Mesothelial cell of epicardium (in vitro differentiated cells): Measurements from ENCODE around the gene MUC4. TPM values are rescaled to one million over a fixed set of nuclear protein-coding genes. Genes with fewer than 3 reads are reported as not detected.
"Not testable (repeated sequence)": the region's sequence is repeated elsewhere in the genome, so short reads cannot be mapped to it uniquely, and the experiment has no call there.

Experiments used
- DNase-seq, 2 experiments: peaks; one replicate each; pipeline ENCODE4 v3.0.0; 2021; ENCODE audit warnings: low spot score in 2 of 2; ENCODE audit not compliant: unreplicated experiment in 2 of 2
- H3K27ac Mint-ChIP-seq: 2 replicates; pipeline ENCODE4 v1.8.0; 2021; ENCODE audit warnings: mixed read lengths
- H3K27me3 Mint-ChIP-seq: 2 replicates; pipeline ENCODE4 v1.8.0; 2021; ENCODE audit warnings: low read depth, mixed read lengths
- H3K36me3 Mint-ChIP-seq: 2 replicates; pipeline ENCODE4 v1.8.0; 2021; ENCODE audit warnings: mixed read lengths
- H3K4me1 Mint-ChIP-seq: 2 replicates; pipeline ENCODE4 v1.8.0; 2021; ENCODE audit warnings: mixed read lengths
- H3K4me3 Mint-ChIP-seq: 2 replicates; pipeline ENCODE4 v1.8.0; 2021; ENCODE audit warnings: mild to moderate bottlenecking, moderate library complexity, mixed read lengths
- H3K9me3 Mint-ChIP-seq: 2 replicates; pipeline ENCODE4 v1.8.0; 2021; ENCODE audit warnings: mixed read lengths
- total RNA-seq: library from RNA; stranded (reverse); gene quantifications from 3 replicates; pipeline ENCODE4 v1.2.1, GENCODE V29; 2021
- TF ChIP-seq, protein P1 (sequence below): fragments of 200-600 bp; sonication (generic); IDR thresholded peaks from one replicate; pipeline ENCODE4 v1.5.0; 2021; ENCODE audit warnings: antibody characterized with exemption; ENCODE audit not compliant: unreplicated experiment

Gene MUC4
- total RNA-seq, 1 donor from 2014 or later: 0.96 TPM

DNA sequence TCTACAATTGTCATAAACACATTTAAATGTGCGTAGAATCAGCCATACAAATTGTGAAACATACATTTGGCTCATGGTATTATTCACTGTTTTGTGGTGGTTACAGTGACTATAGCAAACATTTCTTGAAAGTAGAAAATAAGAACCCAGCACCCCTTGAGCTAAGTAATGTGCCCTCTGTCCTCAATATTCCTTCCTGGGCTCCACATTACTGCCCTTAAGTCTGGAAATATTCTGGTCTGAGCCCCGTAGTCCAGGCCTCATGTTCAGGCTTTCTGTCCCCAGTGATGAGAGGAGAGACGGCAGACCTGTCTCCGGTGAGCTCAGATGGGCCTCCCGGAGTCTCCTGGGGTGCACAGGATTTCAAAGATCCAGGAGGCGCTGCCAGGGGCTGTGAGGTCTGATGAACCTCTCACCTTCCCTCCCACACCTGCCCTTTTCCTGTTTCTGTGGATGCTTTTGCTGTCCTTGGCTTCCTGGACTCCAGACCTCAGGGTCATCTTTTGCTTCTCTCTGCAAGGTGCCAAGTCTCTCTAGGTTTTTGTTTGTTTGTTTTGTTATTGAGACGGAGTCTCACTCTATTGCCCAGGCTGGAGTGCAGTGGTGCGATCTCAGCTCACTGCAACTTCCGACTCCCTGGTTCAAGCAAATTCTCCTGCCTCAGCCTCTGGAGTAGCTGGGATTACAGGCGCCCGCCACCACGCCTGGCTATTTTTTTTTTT, 99.8 kb downstream of the MUC4 start:
- TF ChIP-seq, protein P1, sequence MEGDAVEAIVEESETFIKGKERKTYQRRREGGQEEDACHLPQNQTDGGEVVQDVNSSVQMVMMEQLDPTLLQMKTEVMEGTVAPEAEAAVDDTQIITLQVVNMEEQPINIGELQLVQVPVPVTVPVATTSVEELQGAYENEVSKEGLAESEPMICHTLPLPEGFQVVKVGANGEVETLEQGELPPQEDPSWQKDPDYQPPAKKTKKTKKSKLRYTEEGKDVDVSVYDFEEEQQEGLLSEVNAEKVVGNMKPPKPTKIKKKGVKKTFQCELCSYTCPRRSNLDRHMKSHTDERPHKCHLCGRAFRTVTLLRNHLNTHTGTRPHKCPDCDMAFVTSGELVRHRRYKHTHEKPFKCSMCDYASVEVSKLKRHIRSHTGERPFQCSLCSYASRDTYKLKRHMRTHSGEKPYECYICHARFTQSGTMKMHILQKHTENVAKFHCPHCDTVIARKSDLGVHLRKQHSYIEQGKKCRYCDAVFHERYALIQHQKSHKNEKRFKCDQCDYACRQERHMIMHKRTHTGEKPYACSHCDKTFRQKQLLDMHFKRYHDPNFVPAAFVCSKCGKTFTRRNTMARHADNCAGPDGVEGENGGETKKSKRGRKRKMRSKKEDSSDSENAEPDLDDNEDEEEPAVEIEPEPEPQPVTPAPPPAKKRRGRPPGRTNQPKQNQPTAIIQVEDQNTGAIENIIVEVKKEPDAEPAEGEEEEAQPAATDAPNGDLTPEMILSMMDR: no peak
- H3K36me3 Mint-ChIP-seq: peaks cover 27% of the 10 kb centered on the region
- no peak overlapping the region for H3K4me3 Mint-ChIP-seq
- peaks cover 7% of the 10 kb centered on the region for H3K9me3 Mint-ChIP-seq
- DNase-seq: no peak
- H3K4me1 Mint-ChIP-seq: no peaks in the 10 kb centered on the region
- H3K27ac Mint-ChIP-seq: no peak overlapping the region
- H3K27me3 Mint-ChIP-seq: no peaks in the 10 kb centered on the region

- H3K27me3 Mint-ChIP-seq, H3K4me1 Mint-ChIP-seq, DNase-seq, H3K4me3 Mint-ChIP-seq, H3K27ac Mint-ChIP-seq: not testable (repeated sequence)
- peaks cover 10% of the 10 kb centered on the region for H3K9me3 Mint-ChIP-seq
- peaks cover 27% of the 10 kb centered on the region for H3K36me3 Mint-ChIP-seq
These were observed 100.5 kb downstream of the MUC4 start for GRCh38 chr3:195711091-195711812.

DNA sequence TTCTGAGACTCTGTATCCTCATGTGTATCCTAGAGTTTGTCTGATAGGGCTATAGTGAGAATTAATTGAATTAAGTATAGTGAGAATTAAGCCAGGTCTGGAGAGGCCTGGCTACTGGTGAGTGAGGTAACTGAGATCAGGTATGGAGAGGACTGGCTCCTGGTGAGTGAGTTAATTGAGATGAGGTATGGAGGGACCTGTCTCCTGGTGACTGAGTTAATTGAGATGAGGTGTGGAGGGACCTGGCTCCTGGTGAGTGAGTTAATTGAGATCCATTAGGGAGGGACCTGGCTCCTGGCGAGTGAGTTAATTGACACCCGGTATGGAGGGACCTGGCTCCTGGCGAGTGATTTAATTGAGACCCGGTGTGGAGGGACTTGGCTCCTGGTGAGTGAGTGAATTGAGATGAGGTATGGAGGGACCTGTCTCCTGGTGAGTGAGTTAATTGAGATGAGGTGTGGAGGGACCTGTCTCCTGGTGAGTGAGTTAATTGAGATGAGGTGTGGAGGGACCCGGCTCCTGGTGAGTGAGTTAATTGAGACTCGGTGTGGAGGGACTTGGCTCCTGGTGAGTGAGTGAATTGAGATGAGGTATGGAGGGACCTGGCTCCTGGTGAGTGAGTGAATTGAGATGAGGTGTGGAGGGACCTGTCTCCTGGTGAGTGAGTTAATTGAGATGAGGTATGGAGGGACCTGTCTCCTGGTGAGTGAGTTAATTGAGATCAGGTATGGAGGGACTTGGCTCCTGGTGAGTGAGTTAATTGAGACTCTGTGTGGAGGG, 101.4 kb downstream of the MUC4 start:
- not testable (repeated sequence) for H3K27ac Mint-ChIP-seq, H3K4me3 Mint-ChIP-seq, H3K27me3 Mint-ChIP-seq, H3K4me1 Mint-ChIP-seq, DNase-seq
- Mint-ChIP-seq H3K36me3 (peaks cover 23% of the 10 kb centered on the region), H3K9me3 (peaks cover 11% of the 10 kb centered on the region)

DNA sequence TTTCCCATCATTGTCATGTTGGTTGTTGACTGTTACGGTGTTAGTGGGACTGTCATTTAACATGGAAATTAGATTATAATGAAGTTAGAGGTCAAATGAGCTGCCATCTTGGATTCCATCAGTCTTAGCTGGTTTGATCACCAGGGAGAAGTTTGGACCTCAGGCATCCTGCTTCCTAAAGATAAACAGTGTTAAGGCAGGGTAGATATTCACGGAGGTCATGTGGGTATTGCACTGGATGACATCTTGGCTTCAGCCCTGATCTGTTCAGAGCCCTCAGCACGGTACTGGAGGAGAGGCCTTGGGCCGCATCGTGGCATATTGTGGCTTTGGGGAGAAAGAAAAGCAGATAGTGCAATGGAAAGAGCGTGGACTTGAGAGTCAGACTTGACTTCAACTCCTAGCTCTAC, 102.0 kb downstream of the MUC4 start:
- Mint-ChIP-seq H3K27ac (no peak overlapping the region), H3K4me3 (no peak overlapping the region), H3K27me3 (peaks cover 4% of the 10 kb centered on the region), H3K36me3 (peaks cover 16% of the 10 kb centered on the region), H3K9me3 (peaks cover 5% of the 10 kb centered on the region), H3K4me1 (no peaks in the 10 kb centered on the region)
- DNase-seq: no peak
- TF ChIP-seq, protein P1: no peak

DNA sequence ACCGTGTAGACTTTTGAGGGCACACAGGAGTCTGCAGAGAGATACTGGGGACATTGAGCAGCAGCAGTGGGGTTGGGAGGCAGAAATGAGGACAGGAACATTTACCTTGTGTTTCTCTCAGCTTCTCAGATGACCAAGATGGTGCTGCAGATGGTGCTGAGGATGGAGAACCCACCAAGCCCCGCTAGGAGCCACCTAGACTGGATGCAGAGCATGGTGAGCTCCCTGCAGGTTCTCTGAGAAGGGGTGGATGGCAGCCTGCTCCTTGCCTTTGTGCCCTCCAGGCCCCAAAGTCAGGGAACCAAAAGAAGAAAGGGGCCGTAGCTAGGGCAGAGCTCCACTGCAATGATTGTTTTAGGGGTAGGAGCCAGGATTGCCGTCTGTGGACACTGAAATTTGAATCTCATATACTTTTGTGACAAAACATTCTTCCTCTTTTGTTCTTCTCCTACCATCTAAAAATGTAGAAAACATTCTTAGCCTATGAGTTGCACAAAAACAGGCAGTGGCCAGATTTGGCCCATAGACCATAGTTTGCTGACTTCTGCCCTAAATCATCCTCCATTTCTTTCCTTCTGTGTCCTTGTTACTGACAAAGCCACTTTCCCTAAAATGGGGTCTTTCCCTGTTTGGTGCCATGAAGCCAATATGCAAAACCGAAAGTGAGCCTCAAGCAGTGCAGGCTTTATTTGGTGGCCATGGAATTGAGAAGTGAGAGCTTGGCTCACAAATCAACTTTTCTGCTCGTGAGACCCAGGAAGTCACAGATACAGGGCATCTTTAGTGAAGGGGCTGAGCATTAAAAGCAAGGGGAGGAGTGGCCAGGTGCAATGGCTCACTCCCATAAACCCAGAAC, 102.9 kb downstream of the MUC4 start:
- Mint-ChIP-seq H3K4me1 (no peaks in the 10 kb centered on the region), H3K36me3 (peaks cover 12% of the 10 kb centered on the region), H3K27ac (no peak overlapping the region), H3K4me3 (no peak overlapping the region), H3K27me3 (peaks cover 4% of the 10 kb centered on the region), H3K9me3 (peaks cover 5% of the 10 kb centered on the region)
- TF ChIP-seq, protein P1: no peak
- no peak for DNase-seq

DNA sequence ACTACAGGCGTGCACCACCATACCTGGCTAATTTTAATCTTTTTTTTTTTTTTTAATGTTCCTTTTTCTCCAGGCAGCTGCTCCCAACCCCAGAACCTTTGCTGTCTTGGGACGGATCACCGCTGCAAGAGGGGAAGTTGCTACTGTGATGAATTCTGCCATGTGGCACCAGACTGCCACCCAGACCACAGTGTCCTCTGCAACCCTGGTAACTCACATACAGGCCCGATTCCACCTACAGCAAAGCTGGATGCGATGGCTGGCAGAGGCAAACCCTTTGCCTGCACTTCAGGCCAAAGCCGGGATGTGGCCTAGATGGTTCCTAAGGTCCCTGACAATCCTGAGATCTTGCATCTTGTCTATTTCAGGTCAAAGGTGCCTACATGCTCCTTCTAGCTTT, 103.7 kb downstream of the MUC4 start:
- Mint-ChIP-seq H3K27ac (no peak overlapping the region), H3K36me3 (peaks cover 12% of the 10 kb centered on the region), H3K9me3 (peaks cover 5% of the 10 kb centered on the region), H3K27me3 (peaks cover 4% of the 10 kb centered on the region), H3K4me1 (no peaks in the 10 kb centered on the region), H3K4me3 (no peak overlapping the region)
- TF ChIP-seq, protein P1: no peak
- no peak for DNase-seq
